Measurements from ENCODE around the gene TBC1D23.
A peak's percentile ranks its signal among the peaks of the same experiment; 100 is the strongest.
"Not testable (repeated sequence)": the region's sequence is repeated elsewhere in the genome, so short reads cannot be mapped to it uniquely, and the experiment has no call there.

Gene TBC1D23

GRCh38 chr3:100310355-100310965 is 49.7 kb downstream of the TBC1D23 start:
- DNase-seq, result no peak

- DNase-seq, result no peak
Measured at GRCh38 chr3:100311011-100311410, 50.2 kb downstream of the TBC1D23 start.

- peak; percentile 82 for DNase-seq
Measured at GRCh38 chr3:100316641-100317069, 55.9 kb downstream of the TBC1D23 start.

GRCh38 chr3:100317912-100318311 is 57.1 kb downstream of the TBC1D23 start:
- DNase-seq, result no peak

- no peak for DNase-seq
Measured at GRCh38 chr3:100319951-100320350, 59.2 kb downstream of the TBC1D23 start.

GRCh38 chr3:100324044-100324443 is 63.3 kb downstream of the TBC1D23 start:
- DNase-seq, result no peak

- DNase-seq, result no peak
Measured at GRCh38 chr3:100325827-100326226, 65.0 kb downstream of the TBC1D23 start.

- not testable (repeated sequence) for DNase-seq
Measured at GRCh38 chr3:100327377-100327776, 66.6 kb downstream of the TBC1D23 start.

- DNase-seq, result no peak
Measured at GRCh38 chr3:100329800-100330489, 69.2 kb downstream of the TBC1D23 start.

GRCh38 chr3:100330651-100331050 is 69.9 kb downstream of the TBC1D23 start:
- no peak for DNase-seq

GRCh38 chr3:100331660-100332059 is 70.9 kb downstream of the TBC1D23 start:
- no peak for DNase-seq

- no peak for DNase-seq
Measured at GRCh38 chr3:100333051-100333450, 72.3 kb downstream of the TBC1D23 start.

- DNase-seq, result no peak
Measured at GRCh38 chr3:100333970-100334487, 73.2 kb downstream of the TBC1D23 start.

- peak; percentile 85 for DNase-seq
Measured at GRCh38 chr3:100334488-100335351, 73.9 kb downstream of the TBC1D23 start, which contains the start of gene NIT2. NIT2 (plus strand) TSS chr3:100334757; CDS start chr3:100334792, 35 bp downstream.

GRCh38 chr3:100335434-100335833 is 74.6 kb downstream of the TBC1D23 start:
- DNase-seq, result peak; percentile 35

GRCh38 chr3:100336229-100336628 is 75.4 kb downstream of the TBC1D23 start:
- DNase-seq, result not testable (repeated sequence)

- no peak for DNase-seq
Measured at GRCh38 chr3:100338911-100339310, 78.1 kb downstream of the TBC1D23 start.

- DNase-seq, result no peak
Measured at GRCh38 chr3:100339786-100340185, 79.0 kb downstream of the TBC1D23 start.

GRCh38 chr3:100340527-100340926 is 79.7 kb downstream of the TBC1D23 start:
- DNase-seq, result no peak

GRCh38 chr3:100348727-100349126 is 87.9 kb downstream of the TBC1D23 start:
- no peak for DNase-seq

GRCh38 chr3:100351770-100352169 is 91.0 kb downstream of the TBC1D23 start:
- DNase-seq, result not testable (repeated sequence)

GRCh38 chr3:100352296-100353231 is 91.8 kb downstream of the TBC1D23 start:
- DNase-seq, result no peak
